ENCODE results near the gene LAMA2. TPM values are rescaled to one million over a fixed set of nuclear protein-coding genes. Genes with fewer than 3 reads are reported as not detected.
"Not testable (repeated sequence)": the region's sequence is repeated elsewhere in the genome, so short reads cannot be mapped to it uniquely, and the experiment has no call there.

The LAMA2 gene
- total and polyA plus RNA-seq, 7 experiments from 2014 or later, result 0.02 to 0.59 (median 0.35) TPM; not detected in 4

GRCh38 chr6:129084406-129084805, 201.5 kb downstream of the LAMA2 start:
- Histone ChIP-seq H3K9me3 (ENCODE audit: control insufficient read depth in 2 of 3, low read length in 3 of 3) (no peaks in the 10 kb centered on the region), H3K27ac (ENCODE audit: low read depth, low read length) (no peak overlapping the region), H3K27me3 (ENCODE audit: control insufficient read depth in 2 of 2, insufficient read depth in 2 of 2, low read length in 2 of 2) (no peaks in the 10 kb centered on the region), H3K36me3 (ENCODE audit: control insufficient read depth in 2 of 3, insufficient read depth in 3 of 3, low read length in 3 of 3) (no peaks in the 10 kb centered on the region), H3K4me3 (ENCODE audit: low read length) (no peak overlapping the region), H3K4me1 (ENCODE audit: control insufficient read depth in 2 of 2, insufficient read depth in 2 of 2, low read length in 2 of 2) (no peaks in the 10 kb centered on the region)
- H3K9me3 Mint-ChIP-seq, result peaks cover 0 to 14% (median 3%) of the 10 kb centered on the region in 11 donors
- H3K4me3 Mint-ChIP-seq, result no peak overlapping the region
- POLR2A ChIA-PET, result no interaction called here
- H3K4me1 Mint-ChIP-seq, result no peaks in the 10 kb centered on the region
- CTCF ChIA-PET, result no interaction called here
- H3K27ac Mint-ChIP-seq, result no peak overlapping the region
- no peak for ATAC-seq
- intact Hi-C loops (cut with micrococcal nuclease), result no loop called here
- DNase-seq, result no peak
- peaks cover 0 to 5% (median 0%) of the 10 kb centered on the region in 5 donors for H3K27me3 Mint-ChIP-seq
- H3K36me3 Mint-ChIP-seq, result no peaks in the 10 kb centered on the region

- H3K4me1 ChIP-seq (ENCODE audit: control insufficient read depth in 2 of 2, insufficient read depth in 2 of 2, low read length in 2 of 2); DNase-seq; H3K4me1 Mint-ChIP-seq; CTCF ChIA-PET; H3K27ac Mint-ChIP-seq; H3K36me3 Mint-ChIP-seq; H3K27ac ChIP-seq (ENCODE audit: low read depth, low read length); POLR2A ChIA-PET; H3K9me3 ChIP-seq (ENCODE audit: control insufficient read depth in 2 of 3, low read length in 3 of 3); ATAC-seq; H3K4me3 ChIP-seq (ENCODE audit: low read length); H3K36me3 ChIP-seq (ENCODE audit: control insufficient read depth in 2 of 3, insufficient read depth in 3 of 3, low read length in 3 of 3); H3K27me3 Mint-ChIP-seq; H3K27me3 ChIP-seq (ENCODE audit: control insufficient read depth in 2 of 2, insufficient read depth in 2 of 2, low read length in 2 of 2); intact Hi-C loops (cut with micrococcal nuclease); H3K4me3 Mint-ChIP-seq: not testable (repeated sequence)
- peaks cover 0 to 15% (median 4%) of the 10 kb centered on the region in 11 donors for H3K9me3 Mint-ChIP-seq
Observed at GRCh38 chr6:129088481-129088880, 205.5 kb downstream of the LAMA2 start.

GRCh38 chr6:129089357-129089756, 206.4 kb downstream of the LAMA2 start:
- H3K27ac Mint-ChIP-seq, result no peak overlapping the region
- intact Hi-C loops (cut with micrococcal nuclease), result no loop called here
- no peaks in the 10 kb centered on the region for H3K27me3 ChIP-seq (ENCODE audit: control insufficient read depth in 2 of 2, insufficient read depth in 2 of 2, low read length in 2 of 2)
- no peaks in the 10 kb centered on the region for H3K9me3 ChIP-seq (ENCODE audit: control insufficient read depth in 2 of 3, low read length in 3 of 3)
- H3K4me3 ChIP-seq (ENCODE audit: low read length), result no peak overlapping the region
- H3K4me1 Mint-ChIP-seq, result no peaks in the 10 kb centered on the region
- POLR2A ChIA-PET, result no interaction called here
- no peak overlapping the region for H3K27ac ChIP-seq (ENCODE audit: low read depth, low read length)
- H3K36me3 ChIP-seq (ENCODE audit: control insufficient read depth in 2 of 3, insufficient read depth in 3 of 3, low read length in 3 of 3), result no peaks in the 10 kb centered on the region
- H3K9me3 Mint-ChIP-seq, result peaks cover 0 to 15% (median 4%) of the 10 kb centered on the region in 11 donors
- no peaks in the 10 kb centered on the region for H3K36me3 Mint-ChIP-seq
- H3K27me3 Mint-ChIP-seq, result peaks cover 0 to 5% (median 0%) of the 10 kb centered on the region in 5 donors
- H3K4me1 ChIP-seq (ENCODE audit: control insufficient read depth in 2 of 2, insufficient read depth in 2 of 2, low read length in 2 of 2), result no peaks in the 10 kb centered on the region
- no peak for ATAC-seq
- no peak overlapping the region for H3K4me3 Mint-ChIP-seq
- DNase-seq, result no peak
- CTCF ChIA-PET, result no interaction called here

- DNase-seq, result no peak
- Mint-ChIP-seq H3K27ac (no peak overlapping the region), H3K9me3 (peaks cover 0 to 4% (median 0%) of the 10 kb centered on the region in 11 donors), H3K27me3 (peaks cover 0 to 8% (median 0%) of the 10 kb centered on the region in 5 donors), H3K36me3 (no peaks in the 10 kb centered on the region), H3K4me1 (no peaks in the 10 kb centered on the region), H3K4me3 (no peak overlapping the region)
- no peak overlapping the region for H3K4me3 ChIP-seq (ENCODE audit: low read length)
- H3K9me3 ChIP-seq (ENCODE audit: control insufficient read depth in 2 of 3, low read length in 3 of 3), result no peaks in the 10 kb centered on the region
- CTCF ChIA-PET, result no interaction called here
- H3K27me3 ChIP-seq (ENCODE audit: control insufficient read depth in 2 of 2, insufficient read depth in 2 of 2, low read length in 2 of 2), result no peaks in the 10 kb centered on the region
- H3K36me3 ChIP-seq (ENCODE audit: control insufficient read depth in 2 of 3, insufficient read depth in 3 of 3, low read length in 3 of 3), result no peaks in the 10 kb centered on the region
- no peak overlapping the region for H3K27ac ChIP-seq (ENCODE audit: low read depth, low read length)
- no peaks in the 10 kb centered on the region for H3K4me1 ChIP-seq (ENCODE audit: control insufficient read depth in 2 of 2, insufficient read depth in 2 of 2, low read length in 2 of 2)
- intact Hi-C loops (cut with micrococcal nuclease), result no loop called here
- POLR2A ChIA-PET, result no interaction called here
- no peak for ATAC-seq
Observed at GRCh38 chr6:129094147-129094546, 211.2 kb downstream of the LAMA2 start.

GRCh38 chr6:129096651-129097290, 213.8 kb downstream of the LAMA2 start:
- Mint-ChIP-seq H3K9me3 (no peaks in the 10 kb centered on the region), H3K36me3 (no peaks in the 10 kb centered on the region), H3K4me1 (no peaks in the 10 kb centered on the region), H3K27me3 (peaks cover 0 to 8% (median 0%) of the 10 kb centered on the region in 5 donors), H3K27ac (no peak overlapping the region), H3K4me3 (no peak overlapping the region)
- ChIA-PET CTCF (no interaction called here), POLR2A (no interaction called here)
- intact Hi-C loops (cut with micrococcal nuclease), result no loop called here
- no peaks in the 10 kb centered on the region for H3K36me3 ChIP-seq (ENCODE audit: control insufficient read depth in 2 of 3, insufficient read depth in 3 of 3, low read length in 3 of 3)
- H3K4me1 ChIP-seq (ENCODE audit: control insufficient read depth in 2 of 2, insufficient read depth in 2 of 2, low read length in 2 of 2), result no peaks in the 10 kb centered on the region
- ATAC-seq, result no peak
- no peak overlapping the region for H3K27ac ChIP-seq (ENCODE audit: low read depth, low read length)
- H3K4me3 ChIP-seq (ENCODE audit: low read length), result no peak overlapping the region
- H3K27me3 ChIP-seq (ENCODE audit: control insufficient read depth in 2 of 2, insufficient read depth in 2 of 2, low read length in 2 of 2), result no peaks in the 10 kb centered on the region
- H3K9me3 ChIP-seq (ENCODE audit: control insufficient read depth in 2 of 3, low read length in 3 of 3), result no peaks in the 10 kb centered on the region
- no peak for DNase-seq

- ATAC-seq (no peak), DNase-seq (no peak)
- intact Hi-C loops (cut with micrococcal nuclease), result no loop called here
- H3K4me3 ChIP-seq (ENCODE audit: low read length), result no peak overlapping the region
- ChIA-PET CTCF (no interaction called here), POLR2A (no interaction called here)
- no peaks in the 10 kb centered on the region for H3K9me3 ChIP-seq (ENCODE audit: control insufficient read depth in 2 of 3, low read length in 3 of 3)
- no peaks in the 10 kb centered on the region for H3K4me1 ChIP-seq (ENCODE audit: control insufficient read depth in 2 of 2, insufficient read depth in 2 of 2, low read length in 2 of 2)
- no peaks in the 10 kb centered on the region for H3K27me3 ChIP-seq (ENCODE audit: control insufficient read depth in 2 of 2, insufficient read depth in 2 of 2, low read length in 2 of 2)
- no peaks in the 10 kb centered on the region for H3K4me1 Mint-ChIP-seq
- no peaks in the 10 kb centered on the region for H3K36me3 ChIP-seq (ENCODE audit: control insufficient read depth in 2 of 3, insufficient read depth in 3 of 3, low read length in 3 of 3)
- no peak overlapping the region for H3K4me3 Mint-ChIP-seq
- H3K27ac ChIP-seq (ENCODE audit: low read depth, low read length), result no peak overlapping the region
- H3K36me3 Mint-ChIP-seq, result no peaks in the 10 kb centered on the region
- no peaks in the 10 kb centered on the region for H3K9me3 Mint-ChIP-seq
- peaks cover 0 to 8% (median 0%) of the 10 kb centered on the region in 5 donors for H3K27me3 Mint-ChIP-seq
- H3K27ac Mint-ChIP-seq, result no peak overlapping the region
Observed at GRCh38 chr6:129098061-129098553, 215.2 kb downstream of the LAMA2 start.

- ChIA-PET POLR2A (no interaction called here), CTCF (no interaction called here)
- H3K4me3 Mint-ChIP-seq, result no peak overlapping the region
- Histone ChIP-seq H3K27me3 (ENCODE audit: control insufficient read depth in 2 of 2, insufficient read depth in 2 of 2, low read length in 2 of 2) (no peaks in the 10 kb centered on the region), H3K9me3 (ENCODE audit: control insufficient read depth in 2 of 3, low read length in 3 of 3) (no peaks in the 10 kb centered on the region), H3K4me1 (ENCODE audit: control insufficient read depth in 2 of 2, insufficient read depth in 2 of 2, low read length in 2 of 2) (no peaks in the 10 kb centered on the region), H3K36me3 (ENCODE audit: control insufficient read depth in 2 of 3, insufficient read depth in 3 of 3, low read length in 3 of 3) (no peaks in the 10 kb centered on the region), H3K4me3 (ENCODE audit: low read length) (no peak overlapping the region), H3K27ac (ENCODE audit: low read depth, low read length) (no peak overlapping the region)
- DNase-seq (no peak), ATAC-seq (no peak)
- no peaks in the 10 kb centered on the region for H3K9me3 Mint-ChIP-seq
- H3K4me1 Mint-ChIP-seq, result no peaks in the 10 kb centered on the region
- H3K36me3 Mint-ChIP-seq, result no peaks in the 10 kb centered on the region
- H3K27me3 Mint-ChIP-seq, result peaks cover 0 to 8% (median 0%) of the 10 kb centered on the region in 5 donors
- intact Hi-C loops (cut with micrococcal nuclease), result no loop called here
- H3K27ac Mint-ChIP-seq, result no peak overlapping the region
Observed at GRCh38 chr6:129099696-129100095, 216.8 kb downstream of the LAMA2 start.
